ENCODE results near the gene EYA2. TPM values are rescaled to one million over a fixed set of nuclear protein-coding genes. Genes with fewer than 3 reads are reported as not detected.

The EYA2 gene
- polyA plus RNA-seq, 1 donor (not counting 4 experiments of a cell fraction or from before 2014, with no cell fraction given): not detected

DNA sequence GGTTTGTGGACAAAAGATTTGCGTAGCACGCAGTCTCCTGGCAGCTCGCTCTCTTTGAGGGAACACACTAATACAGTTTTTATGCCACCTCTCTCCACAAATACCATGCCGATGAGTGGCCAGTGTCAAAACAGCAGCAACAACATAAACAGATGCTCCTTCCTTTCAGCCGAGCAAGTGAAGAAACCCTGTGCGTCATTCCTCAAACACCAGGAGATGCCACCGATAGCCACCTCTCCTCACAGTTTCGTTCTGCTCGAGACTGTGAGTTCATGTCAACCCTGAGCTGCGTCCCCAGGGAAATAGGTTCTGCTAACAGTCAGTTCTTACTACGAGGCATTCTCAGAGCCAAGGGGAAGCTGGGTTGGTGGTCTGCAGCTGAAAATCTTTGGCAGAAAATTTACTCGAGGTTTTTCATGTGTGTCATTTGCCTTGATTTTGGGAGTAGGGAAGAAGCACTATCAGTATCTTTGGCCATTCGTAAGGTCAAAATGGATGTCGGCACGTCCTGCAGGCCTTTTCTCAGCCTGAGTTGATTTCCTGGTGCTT lies 59.9 kb downstream of the EYA2 start:
- FAIRE-seq: no peak
- H3K27ac ChIP-seq (ENCODE audit: control insufficient read depth, insufficient read depth, low read length): no peak overlapping the region
- H3K4me2 ChIP-seq (ENCODE audit: control insufficient read depth, extremely low read depth, insufficient read depth, low read depth, low read length): no peak overlapping the region

DNA sequence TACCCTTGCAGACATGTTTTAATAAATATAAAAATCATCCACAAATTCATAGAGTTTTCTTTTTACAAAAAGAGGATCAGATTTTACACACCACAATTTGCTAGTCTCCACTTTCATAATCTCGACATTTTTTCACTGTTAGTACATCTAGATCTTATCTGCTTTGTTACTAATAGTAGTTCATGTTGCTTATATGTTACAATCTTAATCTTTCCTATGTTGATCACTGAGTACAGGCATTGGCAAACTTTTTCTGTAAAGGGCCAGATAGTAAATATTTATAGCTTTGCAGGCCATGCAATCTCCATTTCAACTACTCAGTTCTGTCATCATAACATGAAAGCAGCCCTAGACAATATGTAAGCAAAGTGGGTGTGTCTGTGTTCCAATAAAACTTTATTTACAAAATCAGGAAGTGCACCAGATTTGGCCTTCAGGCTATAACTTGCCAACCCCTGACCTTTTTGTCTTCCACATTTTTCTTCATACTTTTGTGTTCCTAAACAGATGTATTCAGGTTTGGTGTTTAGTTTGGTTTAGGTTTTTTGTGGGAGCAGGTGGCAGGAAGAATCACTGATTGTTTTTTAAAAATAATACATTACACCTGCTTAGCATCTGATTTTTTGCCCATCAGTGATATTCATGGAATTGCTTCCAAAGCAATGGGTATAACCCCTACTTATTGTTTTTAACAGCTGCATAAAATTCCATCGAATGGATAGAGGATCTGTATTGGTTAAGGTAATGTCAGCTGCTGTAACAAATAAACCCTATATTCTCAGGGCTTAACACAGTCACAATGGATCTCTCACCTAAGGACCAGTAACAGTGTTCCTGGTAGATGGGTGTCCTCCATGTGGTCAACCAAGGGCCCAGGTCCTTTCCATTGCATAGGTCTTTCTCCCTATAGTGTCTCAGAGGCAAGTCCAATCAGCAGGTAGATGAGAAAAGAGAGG lies 61.2 kb downstream of the EYA2 start:
- no peak overlapping the region for H3K4me2 ChIP-seq (ENCODE audit: control insufficient read depth, extremely low read depth, insufficient read depth, low read depth, low read length)
- FAIRE-seq: no peak
- no peak overlapping the region for H3K4me3 ChIP-seq (ENCODE audit: control insufficient read depth in 2 of 3, extremely low read depth in 1 of 3, insufficient read depth in 2 of 3, low read depth in 1 of 3, low read length in 3 of 3)
- no peak overlapping the region for H2AFZ ChIP-seq (ENCODE audit: control insufficient read depth, low read length)
- H4K20me1 ChIP-seq (ENCODE audit: control insufficient read depth, extremely low read depth, insufficient read depth, low read length): no peaks in the 10 kb centered on the region
- no peaks in the 10 kb centered on the region for H3K9me1 ChIP-seq (ENCODE audit: control insufficient read depth, extremely low read depth, insufficient read depth, low read length)
- no peaks in the 10 kb centered on the region for H3K36me3 ChIP-seq (ENCODE audit: control insufficient read depth in 2 of 2, extremely low read depth in 1 of 2, insufficient read depth in 2 of 2, low read length in 2 of 2)
- TF ChIP-seq, protein P1, sequence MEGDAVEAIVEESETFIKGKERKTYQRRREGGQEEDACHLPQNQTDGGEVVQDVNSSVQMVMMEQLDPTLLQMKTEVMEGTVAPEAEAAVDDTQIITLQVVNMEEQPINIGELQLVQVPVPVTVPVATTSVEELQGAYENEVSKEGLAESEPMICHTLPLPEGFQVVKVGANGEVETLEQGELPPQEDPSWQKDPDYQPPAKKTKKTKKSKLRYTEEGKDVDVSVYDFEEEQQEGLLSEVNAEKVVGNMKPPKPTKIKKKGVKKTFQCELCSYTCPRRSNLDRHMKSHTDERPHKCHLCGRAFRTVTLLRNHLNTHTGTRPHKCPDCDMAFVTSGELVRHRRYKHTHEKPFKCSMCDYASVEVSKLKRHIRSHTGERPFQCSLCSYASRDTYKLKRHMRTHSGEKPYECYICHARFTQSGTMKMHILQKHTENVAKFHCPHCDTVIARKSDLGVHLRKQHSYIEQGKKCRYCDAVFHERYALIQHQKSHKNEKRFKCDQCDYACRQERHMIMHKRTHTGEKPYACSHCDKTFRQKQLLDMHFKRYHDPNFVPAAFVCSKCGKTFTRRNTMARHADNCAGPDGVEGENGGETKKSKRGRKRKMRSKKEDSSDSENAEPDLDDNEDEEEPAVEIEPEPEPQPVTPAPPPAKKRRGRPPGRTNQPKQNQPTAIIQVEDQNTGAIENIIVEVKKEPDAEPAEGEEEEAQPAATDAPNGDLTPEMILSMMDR (optimal IDR thresholded peaks at IDR 0.05 in 1 of 3, IDR thresholded peaks at IDR 0.05 in 1 of 3, conservative IDR thresholded peaks at IDR 0.05 in 1 of 3; ENCODE audit: extremely low read depth in 1 of 3, insufficient read depth in 2 of 3, low read length in 3 of 3): no peak
- no peak for TF ChIP-seq EZH2 (IDR thresholded peaks at IDR 0.05; ENCODE audit: low read length)
- H3K79me2 ChIP-seq (ENCODE audit: control insufficient read depth, insufficient read depth, low read length): no peaks in the 10 kb centered on the region
- no peak for DNase-seq (ENCODE audit: low read depth, low spot score)
- H3K27me3 ChIP-seq (ENCODE audit: control insufficient read depth, extremely low read depth, insufficient read depth, low read length): no peaks in the 10 kb centered on the region
- no peak overlapping the region for H3K9ac ChIP-seq (ENCODE audit: control insufficient read depth, extremely low read depth, insufficient read depth, low read length)
- dilution Hi-C loops (cut with MboI; ENCODE audit: extremely low pct_ligation_motif_present, low sequenced_read_pairs): no loop called here
- H3K27ac ChIP-seq (ENCODE audit: control insufficient read depth, insufficient read depth, low read length): no peak overlapping the region
- peaks cover 8% of the 10 kb centered on the region for H3K4me1 ChIP-seq (ENCODE audit: control insufficient read depth, extremely low read depth, insufficient read depth, low read length)
- H3K9me3 ChIP-seq (ENCODE audit: control insufficient read depth, low read depth, low read length): no peaks in the 10 kb centered on the region

More for the DNA sequence above, 59.9 kb downstream of the EYA2 start:
- Histone ChIP-seq H3K36me3 (ENCODE audit: control insufficient read depth in 2 of 2, extremely low read depth in 1 of 2, insufficient read depth in 2 of 2, low read length in 2 of 2) (no peaks in the 10 kb centered on the region), H3K27me3 (ENCODE audit: control insufficient read depth, extremely low read depth, insufficient read depth, low read length) (peaks cover 2% of the 10 kb centered on the region), H3K79me2 (ENCODE audit: control insufficient read depth, insufficient read depth, low read length) (no peaks in the 10 kb centered on the region), H3K4me3 (ENCODE audit: control insufficient read depth in 2 of 3, extremely low read depth in 1 of 3, insufficient read depth in 2 of 3, low read depth in 1 of 3, low read length in 3 of 3) (no peak overlapping the region), H4K20me1 (ENCODE audit: control insufficient read depth, extremely low read depth, insufficient read depth, low read length) (no peaks in the 10 kb centered on the region), H3K4me1 (ENCODE audit: control insufficient read depth, extremely low read depth, insufficient read depth, low read length) (peaks cover 8% of the 10 kb centered on the region), H2AFZ (ENCODE audit: control insufficient read depth, low read length) (no peak overlapping the region), H3K9ac (ENCODE audit: control insufficient read depth, extremely low read depth, insufficient read depth, low read length) (no peak overlapping the region), H3K9me3 (ENCODE audit: control insufficient read depth, low read depth, low read length) (no peaks in the 10 kb centered on the region), H3K9me1 (ENCODE audit: control insufficient read depth, extremely low read depth, insufficient read depth, low read length) (no peaks in the 10 kb centered on the region)
- dilution Hi-C loops (cut with MboI; ENCODE audit: extremely low pct_ligation_motif_present, low sequenced_read_pairs): no loop called here
- TF ChIP-seq, protein P1 (optimal IDR thresholded peaks at IDR 0.05 in 1 of 3, IDR thresholded peaks at IDR 0.05 in 1 of 3, conservative IDR thresholded peaks at IDR 0.05 in 1 of 3; ENCODE audit: extremely low read depth in 1 of 3, insufficient read depth in 2 of 3, low read length in 3 of 3): no peak
- TF ChIP-seq EZH2 (IDR thresholded peaks at IDR 0.05; ENCODE audit: low read length): no peak
- no peak for DNase-seq (ENCODE audit: low read depth, low spot score)
